GM12801 (cell line): ENCODE results near the gene KYAT1.

Experiments used
- TF ChIP-seq, protein P1 (sequence below): IDR thresholded peaks from one replicate; pipeline ENCODE4 v1.5.1; 2011; ENCODE audit warnings: control low read depth; ENCODE audit not compliant: insufficient read length; ENCODE audit errors: extremely low read depth

Gene KYAT1

DNA sequence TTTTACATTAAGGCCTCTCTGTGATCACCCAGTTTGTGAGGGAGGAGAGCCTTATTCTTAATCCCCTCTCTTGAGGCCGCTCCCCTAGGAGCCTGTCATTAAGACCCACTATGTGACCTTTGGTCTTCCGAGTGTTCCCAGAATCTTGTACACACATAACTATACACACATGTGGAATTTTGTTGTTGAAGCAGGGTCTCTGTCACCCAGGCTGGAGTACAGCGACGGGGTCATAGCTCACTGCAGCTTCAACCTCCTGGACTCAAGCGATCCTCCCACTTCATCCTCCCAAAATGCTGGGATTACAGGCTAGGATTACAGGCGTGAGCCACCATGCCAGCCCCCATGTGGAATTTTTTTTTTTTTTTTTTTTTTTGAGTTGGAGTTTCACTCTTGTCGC is 24.2 kb upstream of the KYAT1 start:
- TF ChIP-seq, protein P1, sequence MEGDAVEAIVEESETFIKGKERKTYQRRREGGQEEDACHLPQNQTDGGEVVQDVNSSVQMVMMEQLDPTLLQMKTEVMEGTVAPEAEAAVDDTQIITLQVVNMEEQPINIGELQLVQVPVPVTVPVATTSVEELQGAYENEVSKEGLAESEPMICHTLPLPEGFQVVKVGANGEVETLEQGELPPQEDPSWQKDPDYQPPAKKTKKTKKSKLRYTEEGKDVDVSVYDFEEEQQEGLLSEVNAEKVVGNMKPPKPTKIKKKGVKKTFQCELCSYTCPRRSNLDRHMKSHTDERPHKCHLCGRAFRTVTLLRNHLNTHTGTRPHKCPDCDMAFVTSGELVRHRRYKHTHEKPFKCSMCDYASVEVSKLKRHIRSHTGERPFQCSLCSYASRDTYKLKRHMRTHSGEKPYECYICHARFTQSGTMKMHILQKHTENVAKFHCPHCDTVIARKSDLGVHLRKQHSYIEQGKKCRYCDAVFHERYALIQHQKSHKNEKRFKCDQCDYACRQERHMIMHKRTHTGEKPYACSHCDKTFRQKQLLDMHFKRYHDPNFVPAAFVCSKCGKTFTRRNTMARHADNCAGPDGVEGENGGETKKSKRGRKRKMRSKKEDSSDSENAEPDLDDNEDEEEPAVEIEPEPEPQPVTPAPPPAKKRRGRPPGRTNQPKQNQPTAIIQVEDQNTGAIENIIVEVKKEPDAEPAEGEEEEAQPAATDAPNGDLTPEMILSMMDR: no peak

DNA sequence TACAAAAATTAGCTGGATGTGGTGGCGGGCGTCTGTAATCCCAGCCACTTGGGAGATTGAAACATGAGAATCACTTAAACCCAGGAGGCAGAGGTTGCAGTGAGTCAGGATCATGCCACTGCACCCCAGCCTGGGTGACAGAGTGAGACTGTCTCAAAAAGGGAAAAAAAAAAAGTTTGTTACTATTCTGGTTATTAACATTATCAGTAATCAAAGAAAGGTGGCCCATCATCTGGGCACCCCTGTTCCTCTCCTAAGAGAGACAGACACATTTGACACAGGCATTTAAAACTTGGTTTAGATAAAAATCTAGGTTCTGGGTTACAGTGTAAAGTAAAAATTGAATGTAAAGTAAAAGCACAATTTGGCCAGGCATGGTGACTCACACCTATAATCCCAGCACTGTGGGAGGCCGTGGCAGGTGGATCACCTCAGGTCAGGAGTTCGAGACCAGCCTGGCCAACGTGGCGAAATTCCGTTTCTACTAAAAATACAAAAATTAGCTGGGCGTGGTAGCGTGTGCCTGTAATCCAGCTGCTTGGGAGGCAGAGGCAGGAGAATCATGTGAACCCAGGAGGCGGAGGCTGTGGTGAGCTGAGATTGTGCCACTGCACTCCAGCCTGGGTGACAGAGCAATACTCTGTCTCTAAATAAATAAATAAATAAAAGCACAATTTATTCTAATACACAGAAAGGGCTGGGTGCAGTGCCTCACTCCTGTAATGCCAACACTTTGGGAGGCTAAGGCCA is 22.3 kb upstream of the KYAT1 start:
- TF ChIP-seq, protein P1: no peak

DNA sequence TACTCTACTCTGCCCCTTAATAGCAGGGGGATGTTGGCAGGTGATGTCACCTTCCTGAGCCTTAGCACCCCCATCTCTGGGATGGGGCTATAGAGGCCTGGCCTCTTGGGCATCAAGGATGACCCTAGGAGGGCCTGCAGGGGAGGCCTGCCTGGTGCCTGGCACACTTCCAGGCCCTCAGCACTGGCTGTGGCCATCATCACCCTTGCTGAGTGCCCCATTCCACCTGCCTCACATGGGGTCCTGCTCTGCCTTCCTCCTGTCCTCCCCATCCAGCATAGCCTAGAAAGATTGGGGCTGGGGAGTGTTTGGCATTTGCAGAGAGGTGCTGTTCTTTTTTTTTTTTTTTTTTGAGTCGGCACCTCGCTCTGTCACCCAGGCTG is 21.3 kb upstream of the KYAT1 start:
- TF ChIP-seq, protein P1: no peak

DNA sequence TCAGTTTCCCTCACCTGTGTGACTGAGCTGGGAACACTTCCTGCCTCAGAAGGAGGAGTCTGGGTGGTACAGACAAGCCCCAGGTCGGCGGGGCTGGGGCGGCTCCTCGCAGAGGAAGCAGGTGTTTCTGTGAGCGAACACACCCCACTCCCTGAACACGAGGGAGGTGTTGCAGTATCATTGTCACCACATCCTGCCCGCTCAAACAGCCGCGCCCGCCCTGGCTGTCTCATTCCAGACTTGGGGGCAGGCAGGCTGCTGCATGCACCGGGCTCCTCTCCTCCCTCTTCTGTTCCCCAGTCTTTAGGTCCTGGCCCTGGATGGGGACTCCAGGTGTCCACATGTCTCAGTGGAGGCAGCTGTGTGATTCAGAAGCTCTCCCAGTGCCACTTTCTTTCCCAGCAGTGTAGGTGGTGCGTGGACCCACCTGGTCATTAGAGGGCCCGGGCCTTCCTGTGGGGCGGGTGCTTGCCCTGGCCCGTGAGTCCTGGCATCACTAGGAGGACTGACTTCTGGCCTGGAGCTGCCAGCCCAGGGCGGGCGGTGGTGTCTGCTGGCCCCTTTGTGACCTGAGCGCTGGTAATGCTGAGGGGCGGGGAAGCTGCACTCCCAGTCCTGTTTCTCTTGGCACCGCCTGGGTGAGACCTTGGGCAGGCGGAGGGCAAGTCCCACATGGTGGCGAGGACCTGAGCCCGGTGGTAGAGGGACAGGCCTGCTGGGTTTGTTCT is 20.8 kb upstream of the KYAT1 start:
- TF ChIP-seq, protein P1: no peak

DNA sequence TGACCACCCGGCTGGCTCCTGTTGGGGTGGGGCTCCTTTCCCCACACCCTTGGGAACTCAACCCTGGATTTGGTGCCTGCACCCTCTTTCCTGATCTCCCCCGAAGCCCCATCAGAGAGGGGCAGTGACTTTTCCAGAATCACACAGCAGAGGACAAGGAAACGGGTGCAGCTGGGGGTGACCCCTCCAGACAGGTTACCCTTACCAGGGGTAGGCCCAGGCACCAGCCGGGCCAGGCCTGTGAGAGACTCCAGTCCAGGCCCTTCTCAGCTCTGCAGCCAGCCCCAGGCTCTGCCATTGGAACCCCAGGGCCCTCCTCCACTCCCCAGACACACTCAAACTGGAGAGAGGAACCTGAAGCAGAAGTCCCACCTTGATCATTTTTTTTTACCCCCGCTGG is 20.1 kb upstream of the KYAT1 start:
- TF ChIP-seq, protein P1: no peak

DNA sequence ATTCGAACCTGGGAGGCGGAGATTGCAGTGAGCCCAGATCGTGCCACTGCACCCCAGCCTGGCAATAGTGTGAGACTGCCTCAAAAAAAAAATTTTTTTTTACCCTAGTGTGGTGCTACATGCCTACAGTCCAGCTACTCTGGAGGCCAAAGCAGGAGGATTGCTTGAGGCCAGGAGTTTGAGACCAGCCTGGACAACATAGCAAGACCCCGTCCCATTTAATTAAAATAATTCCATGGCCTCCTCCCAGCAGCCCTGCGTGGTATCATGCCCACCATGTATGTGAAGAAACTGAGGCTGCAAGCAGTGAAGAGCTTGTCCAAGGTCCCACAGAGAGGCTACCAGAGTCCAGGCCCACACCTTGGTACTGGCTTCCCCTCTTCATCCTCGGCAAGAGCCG is 19.6 kb upstream of the KYAT1 start:
- TF ChIP-seq, protein P1: no peak

DNA sequence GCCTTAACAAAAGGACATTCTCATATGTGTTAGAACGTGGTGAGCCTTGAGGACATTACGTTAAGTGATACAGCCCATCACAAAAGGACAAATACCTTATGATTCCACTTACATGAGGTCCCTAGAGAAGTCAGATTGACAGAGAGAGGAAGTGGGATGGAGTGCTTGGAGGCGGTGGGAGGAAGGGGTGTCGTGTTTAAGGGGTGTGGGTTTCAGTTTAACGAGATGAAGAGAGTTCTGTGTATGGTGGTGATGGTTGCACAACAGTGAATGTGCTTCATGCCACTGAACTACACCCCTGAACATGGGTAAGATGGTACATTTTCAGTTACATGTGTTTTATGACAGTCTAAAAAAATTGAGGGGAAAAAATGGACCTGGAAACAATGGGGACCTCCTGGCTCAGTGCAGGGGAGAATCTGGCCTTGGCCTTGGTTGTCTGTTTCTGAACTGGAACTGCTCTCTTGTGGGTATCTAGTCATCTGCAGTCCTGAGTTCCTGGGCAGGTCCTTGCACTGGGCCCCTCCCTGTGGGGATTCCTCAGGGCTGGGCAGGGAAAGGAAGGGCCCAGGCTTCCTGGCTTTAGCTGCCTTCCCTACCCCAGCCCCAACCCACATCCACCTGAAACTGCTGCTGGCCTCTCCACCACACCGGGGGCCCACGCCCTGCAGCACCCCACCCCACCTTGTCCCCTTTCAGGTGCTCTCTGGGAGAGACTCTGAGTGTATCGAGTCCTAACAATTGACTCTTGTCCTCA is 18.0 kb upstream of the KYAT1 start:
- TF ChIP-seq, protein P1: no peak
